GM21526 (cell line): ENCODE measurements around the gene CCDC85B.
A peak's percentile ranks its signal among the peaks of the same experiment; 100 is the strongest.
"Not testable (repeated sequence)": the region's sequence is repeated elsewhere in the genome, so short reads cannot be mapped to it uniquely, and the experiment has no call there.

ENCODE experiments used
- ATAC-seq: cut with Tn5 transposase; IDR thresholded peaks from one replicate; pipeline ENCODE4 v1.9.1; 2021; ENCODE audit warnings: moderate library complexity; ENCODE audit not compliant: unreplicated experiment, low FRiP score

Gene CCDC85B

GRCh38 chr11:65885808-65886536 is 4.5 kb upstream of the CCDC85B start:
- no peak for ATAC-seq

GRCh38 chr11:65886826-65887722 is 3.4 kb upstream of the CCDC85B start:
- no peak for ATAC-seq

GRCh38 chr11:65887723-65888162 is 2.7 kb upstream of the CCDC85B start:
- peak; percentile 2 for ATAC-seq

- peak; percentile 38 for ATAC-seq
Observed at GRCh38 chr11:65888163-65888814, 2.2 kb upstream of the CCDC85B start, which contains the start of gene FIBP. FIBP (minus strand) TSS chr11:65888471; CDS start chr11:65888418, 53 bp downstream.

GRCh38 chr11:65891219-65892136 is 1.0 kb downstream of the CCDC85B start:
- ATAC-seq: no peak

DNA sequence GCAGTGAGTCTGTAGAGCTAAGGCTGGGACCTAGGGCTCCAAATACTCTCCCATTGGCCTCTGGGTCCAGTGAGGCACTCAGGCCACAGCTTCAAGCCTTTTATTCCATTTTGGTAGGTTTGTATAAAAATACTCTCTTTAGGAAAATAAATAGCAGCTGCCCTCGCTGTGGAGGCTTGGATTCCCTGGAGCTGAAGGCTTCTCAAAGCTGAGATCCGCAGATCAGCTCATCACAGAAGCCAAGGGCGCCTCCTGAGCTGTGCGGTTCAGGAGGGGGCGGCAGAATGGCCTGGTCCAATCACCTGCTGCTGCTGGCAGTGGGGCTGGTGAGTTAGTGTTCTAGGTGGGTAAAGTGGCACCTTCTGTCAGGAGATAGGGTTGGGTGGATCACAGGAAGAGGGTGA is 1.7 kb downstream of the CCDC85B start:
- ATAC-seq: not testable (repeated sequence)

GRCh38 chr11:65892661-65893317 is 2.3 kb downstream of the CCDC85B start:
- no peak for ATAC-seq

DNA sequence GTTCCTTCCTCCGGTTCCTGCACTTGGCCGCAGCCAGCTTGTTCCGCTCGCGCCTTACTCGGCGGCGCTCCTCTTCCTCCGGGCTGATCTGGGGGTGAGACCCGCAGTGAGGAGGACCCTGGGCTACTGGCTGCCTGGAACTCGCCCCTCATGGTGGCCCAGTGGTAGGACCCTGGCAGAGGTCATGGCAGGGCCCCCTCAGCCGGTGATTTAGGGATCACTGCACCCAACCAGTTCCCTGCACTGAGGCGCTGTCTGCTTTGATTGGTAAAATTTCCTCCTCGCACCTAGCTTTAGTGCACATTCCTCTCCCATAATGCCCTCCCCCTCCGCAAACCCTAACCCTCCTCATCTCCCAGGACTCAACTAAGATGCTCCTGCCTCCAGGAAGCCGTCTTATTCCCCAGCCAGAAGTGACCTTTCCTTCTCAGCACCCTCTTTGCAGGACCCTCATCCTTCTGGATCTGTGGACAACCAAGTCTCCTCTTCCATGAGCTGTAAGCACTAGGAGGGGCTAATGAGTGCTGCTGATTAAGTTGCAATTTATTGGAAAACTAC is 3.6 kb downstream of the CCDC85B start:
- ATAC-seq: no peak

GRCh38 chr11:65895482-65895981 is 5.1 kb downstream of the CCDC85B start:
- no peak for ATAC-seq

GRCh38 chr11:65896034-65896999 is 5.8 kb downstream of the CCDC85B start:
- ATAC-seq: no peak

DNA sequence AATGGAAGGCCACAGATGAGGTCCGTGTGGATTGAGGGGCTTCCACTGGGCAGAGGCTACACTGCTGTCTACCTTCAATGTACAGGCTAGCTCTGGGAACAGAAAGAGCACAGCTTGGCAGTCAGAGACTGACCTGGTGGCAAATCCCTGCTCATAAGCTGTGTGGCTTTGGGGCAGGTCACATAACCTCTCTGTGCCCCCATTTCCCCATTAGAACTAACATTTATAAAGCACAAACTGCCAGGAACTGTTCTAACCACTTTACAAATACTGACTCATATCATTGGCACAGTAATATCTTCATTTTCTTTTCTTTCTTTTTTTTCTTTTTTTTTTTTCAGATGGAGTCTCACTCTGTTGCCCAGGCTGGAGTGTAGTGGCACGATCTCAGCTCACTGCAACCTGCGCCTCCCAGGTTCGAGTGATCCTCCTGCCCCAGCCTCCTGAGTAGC is 6.6 kb downstream of the CCDC85B start:
- no peak for ATAC-seq

- no peak for ATAC-seq
Observed at GRCh38 chr11:65898656-65899355, 8.3 kb downstream of the CCDC85B start.

GRCh38 chr11:65899356-65900124 is 9.1 kb downstream of the CCDC85B start:
- no peak for ATAC-seq

- ATAC-seq: peak; percentile 62
Observed at GRCh38 chr11:65900125-65900898, 9.8 kb downstream of the CCDC85B start, which contains the start of gene FOSL1. FOSL1 (minus strand) TSS chr11:65900388; CDS start chr11:65900339, 49 bp downstream.

GRCh38 chr11:65900899-65901180 is 10.4 kb downstream of the CCDC85B start:
- ATAC-seq: no peak

GRCh38 chr11:65903068-65903481 is 12.6 kb downstream of the CCDC85B start:
- no peak for ATAC-seq
